ENCODE measurements around the gene SMIM38. TPM values are rescaled to one million over a fixed set of nuclear protein-coding genes. Genes with fewer than 3 reads are reported as not detected.

Gene SMIM38
- total and polyA plus RNA-seq, 2 experiments from 2014 or later, result 0.38 TPM; not detected in 1

GRCh38 chr11:69189059-69189458 is 33.3 kb downstream of the SMIM38 start (continued):
- no peak for TF ChIP-seq REST (IDR thresholded peaks at IDR 0.05; ENCODE audit: unreplicated experiment)

- Mint-ChIP-seq H3K4me3 (no peak overlapping the region), H3K27ac (no peak overlapping the region), H3K4me1 (peaks cover 6% of the 10 kb centered on the region; the same call in 2 of the 3 replicates), H3K36me3 (ENCODE audit: low read depth) (peaks cover 3% of the 10 kb centered on the region; the same call in 2 of the 3 replicates), H3K27me3 (ENCODE audit: insufficient read depth, low read depth, poor library complexity) (peaks cover 8% of the 10 kb centered on the region), H3K9me3 (peaks cover 16% of the 10 kb centered on the region)
- Histone ChIP-seq H3K4me2 (no peak overlapping the region), H3K27me3 (ENCODE audit: insufficient read depth) (no peaks in the 10 kb centered on the region), H3K27ac (ENCODE audit: low read depth) (no peak overlapping the region), H2AFZ (no peak overlapping the region), H4K20me1 (replicated peaks; ENCODE audit: insufficient read depth) (no peaks in the 10 kb centered on the region), H3K36me3 (ENCODE audit: insufficient read depth) (no peaks in the 10 kb centered on the region), H3K79me2 (replicated peaks; ENCODE audit: insufficient read depth) (no peaks in the 10 kb centered on the region), H3K9me2 (ENCODE audit: insufficient read depth) (0 out of 2 replicates have a peak, but pooled peaks cover 6% of the 10 kb centered on the region), H3K4me1 (ENCODE audit: insufficient read depth) (no peaks in the 10 kb centered on the region), H3K4me3 (no peak overlapping the region), H3F3A (replicated peaks; ENCODE audit: low read depth) (no peaks in the 10 kb centered on the region)
- DNase-seq (ENCODE audit: low spot score), result no peak
- ATAC-seq, result no peak
- TF ChIP-seq EZH2 (IDR thresholded peaks at IDR 0.05; ENCODE audit: low read depth, unreplicated experiment), result no peak
- no peak for TF ChIP-seq REST (IDR thresholded peaks at IDR 0.05; ENCODE audit: unreplicated experiment)
These were observed 35.2 kb downstream of the SMIM38 start for GRCh38 chr11:69190796-69191536.

GRCh38 chr11:69192301-69192721 is 36.6 kb downstream of the SMIM38 start:
- 0 out of 2 replicates have a peak, but pooled peaks cover 6% of the 10 kb centered on the region for H3K9me2 ChIP-seq (ENCODE audit: insufficient read depth)
- H4K20me1 ChIP-seq (replicated peaks; ENCODE audit: insufficient read depth), result no peaks in the 10 kb centered on the region
- no peaks in the 10 kb centered on the region for H3K27me3 ChIP-seq (ENCODE audit: insufficient read depth)
- DNase-seq (ENCODE audit: low spot score) (no peak), ATAC-seq (no peak)
- H3K36me3 ChIP-seq (ENCODE audit: insufficient read depth), result no peaks in the 10 kb centered on the region
- H3K27me3 Mint-ChIP-seq (ENCODE audit: insufficient read depth, low read depth, poor library complexity), result peaks cover 8% of the 10 kb centered on the region
- no peak overlapping the region for H3K27ac ChIP-seq (ENCODE audit: low read depth)
- H3K4me3 Mint-ChIP-seq, result no peak overlapping the region
- H3K4me1 ChIP-seq (ENCODE audit: insufficient read depth), result no peaks in the 10 kb centered on the region
- H2AFZ ChIP-seq, result no peak overlapping the region
- H3K9me3 Mint-ChIP-seq, result peaks cover 16% of the 10 kb centered on the region
- peaks cover 6% of the 10 kb centered on the region; the same call in 2 of the 3 replicates for H3K4me1 Mint-ChIP-seq
- peaks cover 3% of the 10 kb centered on the region; the same call in 2 of the 3 replicates for H3K36me3 Mint-ChIP-seq (ENCODE audit: low read depth)
- H3F3A ChIP-seq (replicated peaks; ENCODE audit: low read depth), result no peaks in the 10 kb centered on the region
- peak overlapping the region; percentile 54; the same call in 1 of the 2 replicates for H3K27ac Mint-ChIP-seq
- no peak overlapping the region for H3K4me3 ChIP-seq
- no peak overlapping the region for H3K4me2 ChIP-seq
- H3K79me2 ChIP-seq (replicated peaks; ENCODE audit: insufficient read depth), result no peaks in the 10 kb centered on the region
- TF ChIP-seq REST (IDR thresholded peaks at IDR 0.05; ENCODE audit: unreplicated experiment) (no peak), CREB1 (CRISPR knock-in tag; IDR thresholded peaks at IDR 0.05; ENCODE audit: low read depth) (no peak)

All from GM23338 (cell line).